Measurements from ENCODE around the gene SCFD2. TPM values are rescaled to one million over a fixed set of nuclear protein-coding genes. Genes with fewer than 3 reads are reported as not detected.

The SCFD2 gene
- total RNA-seq, 1 experiment from 2014 or later, result 8.1 TPM

DNA sequence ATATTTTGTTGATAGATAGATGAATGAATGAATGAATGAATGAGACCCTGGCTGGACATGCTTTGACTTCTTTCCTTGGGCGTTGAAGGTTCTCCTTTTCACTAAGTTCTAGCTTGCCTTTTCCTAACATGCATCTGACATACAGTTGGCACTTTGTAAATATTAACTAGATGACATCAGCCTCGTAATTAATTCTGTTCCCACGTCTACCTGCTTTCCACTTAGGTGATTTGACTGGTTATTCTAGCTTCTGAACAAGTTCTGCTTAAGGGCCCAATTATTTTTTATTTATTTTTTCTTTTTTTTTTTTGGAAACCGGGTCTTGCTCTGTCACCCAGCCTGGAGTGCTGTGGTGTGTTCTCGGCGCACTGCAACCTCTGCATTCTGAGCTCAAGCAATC, 517.6 kb downstream of the SCFD2 start:
- POLR2A ChIA-PET (ENCODE audit: unreplicated experiment), result no interaction called here
- CTCF ChIA-PET, result no interaction called here
- H3K79me2 ChIP-seq (ENCODE audit: low read depth), result no peaks in the 10 kb centered on the region
- TF ChIP-seq, protein P1, sequence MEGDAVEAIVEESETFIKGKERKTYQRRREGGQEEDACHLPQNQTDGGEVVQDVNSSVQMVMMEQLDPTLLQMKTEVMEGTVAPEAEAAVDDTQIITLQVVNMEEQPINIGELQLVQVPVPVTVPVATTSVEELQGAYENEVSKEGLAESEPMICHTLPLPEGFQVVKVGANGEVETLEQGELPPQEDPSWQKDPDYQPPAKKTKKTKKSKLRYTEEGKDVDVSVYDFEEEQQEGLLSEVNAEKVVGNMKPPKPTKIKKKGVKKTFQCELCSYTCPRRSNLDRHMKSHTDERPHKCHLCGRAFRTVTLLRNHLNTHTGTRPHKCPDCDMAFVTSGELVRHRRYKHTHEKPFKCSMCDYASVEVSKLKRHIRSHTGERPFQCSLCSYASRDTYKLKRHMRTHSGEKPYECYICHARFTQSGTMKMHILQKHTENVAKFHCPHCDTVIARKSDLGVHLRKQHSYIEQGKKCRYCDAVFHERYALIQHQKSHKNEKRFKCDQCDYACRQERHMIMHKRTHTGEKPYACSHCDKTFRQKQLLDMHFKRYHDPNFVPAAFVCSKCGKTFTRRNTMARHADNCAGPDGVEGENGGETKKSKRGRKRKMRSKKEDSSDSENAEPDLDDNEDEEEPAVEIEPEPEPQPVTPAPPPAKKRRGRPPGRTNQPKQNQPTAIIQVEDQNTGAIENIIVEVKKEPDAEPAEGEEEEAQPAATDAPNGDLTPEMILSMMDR (conservative IDR thresholded peaks at IDR 0.05), result no peak
- TF ChIP-seq EZH2 (IDR thresholded peaks at IDR 0.05; ENCODE audit: low read depth), result no peak
- intact Hi-C loops (cut with micrococcal nuclease; ENCODE audit: unreplicated experiment), result no loop called here
- H3F3A ChIP-seq (ENCODE audit: insufficient read depth, low read depth), result no peaks in the 10 kb centered on the region
- H3K4me1 ChIP-seq (replicated peaks; ENCODE audit: insufficient read depth), result no peaks in the 10 kb centered on the region
- no peak overlapping the region for H2AFZ ChIP-seq
- H3K36me3 ChIP-seq (ENCODE audit: low read depth), result no peaks in the 10 kb centered on the region
- no peak overlapping the region for H3K27ac ChIP-seq
- H3K4me2 ChIP-seq, result no peak overlapping the region
- no peaks in the 10 kb centered on the region for H3K9me3 ChIP-seq (ENCODE audit: insufficient read depth, low read depth)
- BruUV-seq (replicated peaks), result no TSS peak
- DNase-seq, result no peak
- no peaks in the 10 kb centered on the region for H3K27me3 ChIP-seq (ENCODE audit: insufficient read depth, low read depth)
- no peaks in the 10 kb centered on the region for H3K9me2 ChIP-seq (ENCODE audit: insufficient read depth)
- no peaks in the 10 kb centered on the region for H4K20me1 ChIP-seq (ENCODE audit: insufficient read depth)
- H3K4me3 ChIP-seq, result no peak overlapping the region

GRCh38 chr4:52846502-52846901, 519.4 kb downstream of the SCFD2 start:
- CTCF ChIA-PET, result no interaction called here
- DNase-seq, result no peak
- no TSS peak for BruUV-seq (replicated peaks)

DNA sequence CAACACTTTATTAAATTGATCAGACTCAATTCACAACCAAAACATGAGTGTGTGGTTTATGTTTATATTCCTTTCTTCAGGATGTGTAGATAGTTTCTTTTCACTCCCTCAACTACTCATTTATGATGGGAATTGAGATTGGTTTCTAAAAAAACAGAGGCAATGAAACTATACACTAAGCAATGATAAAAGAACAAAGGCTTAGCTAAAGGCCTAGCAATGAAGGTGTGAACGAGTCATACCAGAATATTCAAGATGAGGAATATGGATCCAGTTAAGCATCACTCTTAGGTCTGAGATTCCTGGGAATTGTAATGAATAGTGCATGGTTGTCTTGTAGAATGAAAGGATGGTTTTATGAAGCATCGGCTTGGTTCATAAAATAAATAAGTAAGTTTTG, 521.3 kb downstream of the SCFD2 start:
- ChIA-PET POLR2A (ENCODE audit: unreplicated experiment) (no interaction called here), CTCF (no interaction called here)
- Histone ChIP-seq H3K36me3 (ENCODE audit: low read depth) (no peaks in the 10 kb centered on the region), H3F3A (ENCODE audit: insufficient read depth, low read depth) (no peaks in the 10 kb centered on the region), H3K4me3 (no peak overlapping the region), H3K4me1 (replicated peaks; ENCODE audit: insufficient read depth) (peaks cover 9% of the 10 kb centered on the region; the same call in 1 of the 2 replicates), H3K27ac (no peak overlapping the region), H3K9me2 (ENCODE audit: insufficient read depth) (no peaks in the 10 kb centered on the region), H3K79me2 (ENCODE audit: low read depth) (no peaks in the 10 kb centered on the region), H3K4me2 (no peak overlapping the region), H2AFZ (no peak overlapping the region), H3K27me3 (ENCODE audit: insufficient read depth, low read depth) (no peaks in the 10 kb centered on the region), H3K9me3 (ENCODE audit: insufficient read depth, low read depth) (no peaks in the 10 kb centered on the region), H4K20me1 (ENCODE audit: insufficient read depth) (no peaks in the 10 kb centered on the region)
- BruUV-seq (replicated peaks), result no TSS peak
- TF ChIP-seq, protein P1 (conservative IDR thresholded peaks at IDR 0.05), result no peak
- TF ChIP-seq EZH2 (IDR thresholded peaks at IDR 0.05; ENCODE audit: low read depth), result no peak
- intact Hi-C loops (cut with micrococcal nuclease; ENCODE audit: unreplicated experiment), result no loop called here
- no peak for DNase-seq

More at GRCh38 chr4:52846502-52846901, 519.4 kb downstream of the SCFD2 start:
- Histone ChIP-seq H3K79me2 (ENCODE audit: low read depth) (no peaks in the 10 kb centered on the region), H3K4me1 (replicated peaks; ENCODE audit: insufficient read depth) (no peaks in the 10 kb centered on the region), H3F3A (ENCODE audit: insufficient read depth, low read depth) (no peaks in the 10 kb centered on the region), H3K36me3 (ENCODE audit: low read depth) (no peaks in the 10 kb centered on the region), H3K27ac (no peak overlapping the region), H3K27me3 (ENCODE audit: insufficient read depth, low read depth) (no peaks in the 10 kb centered on the region), H2AFZ (no peak overlapping the region), H3K4me2 (no peak overlapping the region), H3K9me3 (ENCODE audit: insufficient read depth, low read depth) (no peaks in the 10 kb centered on the region), H3K4me3 (no peak overlapping the region), H3K9me2 (ENCODE audit: insufficient read depth) (no peaks in the 10 kb centered on the region), H4K20me1 (ENCODE audit: insufficient read depth) (no peaks in the 10 kb centered on the region)
- TF ChIP-seq, protein P1 (conservative IDR thresholded peaks at IDR 0.05), result no peak
- TF ChIP-seq EZH2 (IDR thresholded peaks at IDR 0.05; ENCODE audit: low read depth), result no peak
- intact Hi-C loops (cut with micrococcal nuclease; ENCODE audit: unreplicated experiment), result no loop called here
- POLR2A ChIA-PET (ENCODE audit: unreplicated experiment), result interaction anchor here (0.7 kb wide), 1 partner anchor 68 kb away, joined by 7 read pairs; no protein-coding TSS in a partner anchor

Data from PC-9 (cell line).